ENCODE results near the gene MZB1. TPM values are rescaled to one million over a fixed set of nuclear protein-coding genes. Genes with fewer than 3 reads are reported as not detected.

MZB1 gene
- polyA plus RNA-seq, 1 of the 3 experiments (the other 2 are of a cell fraction), result not detected

- Histone ChIP-seq H4K20me1 (ENCODE audit: insufficient read depth) (no peaks in the 10 kb centered on the region), H2AFZ (ENCODE audit: low read depth) (no peak overlapping the region), H3K4me2 (no peak overlapping the region), H3K9ac (no peak overlapping the region), H3K4me1 (ENCODE audit: control insufficient read depth in 1 of 2, insufficient read depth in 2 of 2, low read depth in 1 of 2, low read length in 1 of 2) (peaks cover 0 to 3% of the 10 kb centered on the region in 2 experiments; a peak in 1 of 4 replicates), H3K27ac (ENCODE audit: low read depth in 2 of 2, low read length in 1 of 2) (no peak overlapping the region), H3K36me3 (replicated peaks in 1 of 2; ENCODE audit: control insufficient read depth in 1 of 2, insufficient read depth in 2 of 2, low read length in 1 of 2) (no peaks in the 10 kb centered on the region), H3K27me3 (ENCODE audit: insufficient read depth) (peaks cover 12% of the 10 kb centered on the region; the same call in 1 of the 2 replicates), H3K9me2 (no peaks in the 10 kb centered on the region), H3K4me3 (ENCODE audit: low read depth in 2 of 2, low read length in 1 of 2) (peak overlapping the region; percentile 23 to 26; a peak in 2 of 4 replicates), H3F3A (replicated peaks; ENCODE audit: insufficient read depth) (no peaks in the 10 kb centered on the region), H3K9me3 (no peaks in the 10 kb centered on the region), H3K79me2 (ENCODE audit: insufficient read depth) (no peaks in the 10 kb centered on the region)
- ChIA-PET POLR2A (no interaction called here), CTCF (interaction anchor here (1.0 to 6.3 kb wide), 6 partner anchors 10 to 99 kb away, joined by 3 to 29 read pairs (median 4); partner anchors contain the start of genes MATR3 and SPATA24)
- WGBS (ENCODE audit: low lambda C conversion rate), result 34% methylated on average over 40 of the region's 77 CpGs
- TF ChIP-seq, protein P1, sequence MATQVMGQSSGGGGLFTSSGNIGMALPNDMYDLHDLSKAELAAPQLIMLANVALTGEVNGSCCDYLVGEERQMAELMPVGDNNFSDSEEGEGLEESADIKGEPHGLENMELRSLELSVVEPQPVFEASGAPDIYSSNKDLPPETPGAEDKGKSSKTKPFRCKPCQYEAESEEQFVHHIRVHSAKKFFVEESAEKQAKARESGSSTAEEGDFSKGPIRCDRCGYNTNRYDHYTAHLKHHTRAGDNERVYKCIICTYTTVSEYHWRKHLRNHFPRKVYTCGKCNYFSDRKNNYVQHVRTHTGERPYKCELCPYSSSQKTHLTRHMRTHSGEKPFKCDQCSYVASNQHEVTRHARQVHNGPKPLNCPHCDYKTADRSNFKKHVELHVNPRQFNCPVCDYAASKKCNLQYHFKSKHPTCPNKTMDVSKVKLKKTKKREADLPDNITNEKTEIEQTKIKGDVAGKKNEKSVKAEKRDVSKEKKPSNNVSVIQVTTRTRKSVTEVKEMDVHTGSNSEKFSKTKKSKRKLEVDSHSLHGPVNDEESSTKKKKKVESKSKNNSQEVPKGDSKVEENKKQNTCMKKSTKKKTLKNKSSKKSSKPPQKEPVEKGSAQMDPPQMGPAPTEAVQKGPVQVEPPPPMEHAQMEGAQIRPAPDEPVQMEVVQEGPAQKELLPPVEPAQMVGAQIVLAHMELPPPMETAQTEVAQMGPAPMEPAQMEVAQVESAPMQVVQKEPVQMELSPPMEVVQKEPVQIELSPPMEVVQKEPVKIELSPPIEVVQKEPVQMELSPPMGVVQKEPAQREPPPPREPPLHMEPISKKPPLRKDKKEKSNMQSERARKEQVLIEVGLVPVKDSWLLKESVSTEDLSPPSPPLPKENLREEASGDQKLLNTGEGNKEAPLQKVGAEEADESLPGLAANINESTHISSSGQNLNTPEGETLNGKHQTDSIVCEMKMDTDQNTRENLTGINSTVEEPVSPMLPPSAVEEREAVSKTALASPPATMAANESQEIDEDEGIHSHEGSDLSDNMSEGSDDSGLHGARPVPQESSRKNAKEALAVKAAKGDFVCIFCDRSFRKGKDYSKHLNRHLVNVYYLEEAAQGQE (IDR thresholded peaks at IDR 0.05; ENCODE audit: low read depth, low read length), result no peak
- TF ChIP-seq TAF1 (IDR thresholded peaks at IDR 0.05; ENCODE audit: borderline replicate concordance, low read depth, low read length) (no peak), EZH2phosphoT487 (IDR thresholded peaks at IDR 0.05; ENCODE audit: borderline replicate concordance, low read depth) (no peak), MXI1 (IDR thresholded peaks at IDR 0.05; ENCODE audit: low read depth, low read length) (no peak), POLR2AphosphoS5 (IDR thresholded peaks at IDR 0.05; ENCODE audit: low read depth, low read length) (no peak), CTCF (IDR thresholded peaks at IDR 0.05) (peak; percentile 38; the same call in 1 of the 2 replicates), RAD21 (IDR thresholded peaks at IDR 0.05; ENCODE audit: low read length) (peak; percentile 45)
- peak; percentile 92 for DNase-seq
These were observed 3.2 kb upstream of the MZB1 start for GRCh38 chr5:139392678-139393496.

DNA sequence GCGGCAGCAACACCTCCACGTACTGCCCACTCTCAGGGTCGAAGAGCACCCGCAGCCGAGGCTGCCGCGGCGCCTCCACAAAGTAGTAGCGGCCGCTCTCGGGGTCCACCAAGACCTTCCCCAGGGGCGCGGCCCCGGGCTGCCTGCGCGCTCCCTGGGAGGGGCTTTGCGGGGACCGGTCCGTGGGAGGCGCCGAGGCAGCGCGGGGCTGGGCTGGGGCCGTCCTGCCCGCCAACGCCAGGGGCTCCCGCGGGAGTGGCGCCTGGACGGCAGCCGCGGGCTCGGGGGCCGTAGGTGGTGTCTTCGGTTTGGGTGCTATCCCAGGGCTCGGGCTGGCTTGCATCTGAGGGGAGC is 2.6 kb upstream of the MZB1 start:
- Histone ChIP-seq H2AFZ (ENCODE audit: low read depth) (no peak overlapping the region), H3K4me3 (ENCODE audit: low read depth in 2 of 2, low read length in 1 of 2) (peak overlapping the region in 1 of 2 experiments; percentile 23; a peak in 1 of 4 replicates)
- WGBS (ENCODE audit: low lambda C conversion rate), result 96% methylated on average over 8 of the region's 36 CpGs

More for the DNA sequence above, 2.6 kb upstream of the MZB1 start:
- Histone ChIP-seq H3K9ac (no peak overlapping the region), H3K36me3 (replicated peaks in 1 of 2; ENCODE audit: control insufficient read depth in 1 of 2, insufficient read depth in 2 of 2, low read length in 1 of 2) (no peaks in the 10 kb centered on the region), H3F3A (replicated peaks; ENCODE audit: insufficient read depth) (no peaks in the 10 kb centered on the region), H3K4me2 (no peak overlapping the region), H3K4me1 (ENCODE audit: control insufficient read depth in 1 of 2, insufficient read depth in 2 of 2, low read depth in 1 of 2, low read length in 1 of 2) (peaks cover 0 to 3% of the 10 kb centered on the region in 2 experiments; a peak in 1 of 4 replicates), H4K20me1 (ENCODE audit: insufficient read depth) (no peaks in the 10 kb centered on the region), H3K79me2 (ENCODE audit: insufficient read depth) (no peaks in the 10 kb centered on the region), H3K27ac (ENCODE audit: low read depth in 2 of 2, low read length in 1 of 2) (no peak overlapping the region), H3K9me3 (no peaks in the 10 kb centered on the region), H3K27me3 (ENCODE audit: insufficient read depth) (peaks cover 12% of the 10 kb centered on the region; the same call in 1 of the 2 replicates), H3K9me2 (no peaks in the 10 kb centered on the region)
- CTCF ChIA-PET, result interaction anchor here (1.1 to 6.3 kb wide), 3 partner anchors 11 to 24 kb away, joined by 4 to 29 read pairs (median 6); partner anchors contain the start of gene SPATA24
- TF ChIP-seq TAF1 (IDR thresholded peaks at IDR 0.05; ENCODE audit: borderline replicate concordance, low read depth, low read length) (no peak), FOXM1 (IDR thresholded peaks at IDR 0.05; ENCODE audit: low read depth) (no peak), RXRA (IDR thresholded peaks at IDR 0.05; ENCODE audit: borderline replicate concordance, low read depth) (no peak), FOSL2 (IDR thresholded peaks at IDR 0.05; ENCODE audit: borderline replicate concordance, low read depth) (no peak), PBX3 (IDR thresholded peaks at IDR 0.05) (no peak), RAD21 (IDR thresholded peaks at IDR 0.05; ENCODE audit: low read length) (no peak)
- TF ChIP-seq, protein P2, sequence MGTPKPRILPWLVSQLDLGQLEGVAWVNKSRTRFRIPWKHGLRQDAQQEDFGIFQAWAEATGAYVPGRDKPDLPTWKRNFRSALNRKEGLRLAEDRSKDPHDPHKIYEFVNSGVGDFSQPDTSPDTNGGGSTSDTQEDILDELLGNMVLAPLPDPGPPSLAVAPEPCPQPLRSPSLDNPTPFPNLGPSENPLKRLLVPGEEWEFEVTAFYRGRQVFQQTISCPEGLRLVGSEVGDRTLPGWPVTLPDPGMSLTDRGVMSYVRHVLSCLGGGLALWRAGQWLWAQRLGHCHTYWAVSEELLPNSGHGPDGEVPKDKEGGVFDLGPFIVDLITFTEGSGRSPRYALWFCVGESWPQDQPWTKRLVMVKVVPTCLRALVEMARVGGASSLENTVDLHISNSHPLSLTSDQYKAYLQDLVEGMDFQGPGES (IDR thresholded peaks at IDR 0.05; ENCODE audit: low read depth, low read length), result no peak
- no peak for DNase-seq
- POLR2A ChIA-PET, result no interaction called here

Data from SK-N-SH (cell line).